ENCODE data around the gene SKP1.

Gene SKP1

GRCh38 chr5:134149571-134150303 lies 27.0 kb downstream of the SKP1 start (continued):
- TF ChIP-seq GLI4 (tag by site-specific recombination; IDR thresholded peaks at IDR 0.05) (no peak), ZNF146 (tag by site-specific recombination; IDR thresholded peaks at IDR 0.05) (no peak), ZNF140 (tag by site-specific recombination; IDR thresholded peaks at IDR 0.05) (no peak), MZF1 (tag by site-specific recombination; IDR thresholded peaks at IDR 0.05; ENCODE audit: borderline replicate concordance) (no peak), ZNF621 (tag by site-specific recombination; IDR thresholded peaks at IDR 0.05) (no peak)
- TF ChIP-seq, protein P1, sequence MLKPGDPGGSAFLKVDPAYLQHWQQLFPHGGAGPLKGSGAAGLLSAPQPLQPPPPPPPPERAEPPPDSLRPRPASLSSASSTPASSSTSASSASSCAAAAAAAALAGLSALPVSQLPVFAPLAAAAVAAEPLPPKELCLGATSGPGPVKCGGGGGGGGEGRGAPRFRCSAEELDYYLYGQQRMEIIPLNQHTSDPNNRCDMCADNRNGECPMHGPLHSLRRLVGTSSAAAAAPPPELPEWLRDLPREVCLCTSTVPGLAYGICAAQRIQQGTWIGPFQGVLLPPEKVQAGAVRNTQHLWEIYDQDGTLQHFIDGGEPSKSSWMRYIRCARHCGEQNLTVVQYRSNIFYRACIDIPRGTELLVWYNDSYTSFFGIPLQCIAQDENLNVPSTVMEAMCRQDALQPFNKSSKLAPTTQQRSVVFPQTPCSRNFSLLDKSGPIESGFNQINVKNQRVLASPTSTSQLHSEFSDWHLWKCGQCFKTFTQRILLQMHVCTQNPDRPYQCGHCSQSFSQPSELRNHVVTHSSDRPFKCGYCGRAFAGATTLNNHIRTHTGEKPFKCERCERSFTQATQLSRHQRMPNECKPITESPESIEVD (tag by site-specific recombination; IDR thresholded peaks at IDR 0.05): no peak

- CTCF ChIA-PET: interaction anchor here (0.9 to 2.2 kb wide), 3 partner anchors 8 to 226 kb away, joined by 3 to 20 read pairs (median 3); no protein-coding TSS in a partner anchor
- H3K9me3 ChIP-seq (ENCODE audit: control insufficient read depth, insufficient read depth, low read depth, low read length): no peaks in the 10 kb centered on the region
- peaks cover 20 to 94% of the 10 kb centered on the region in 2 experiments for H3K36me3 ChIP-seq (ENCODE audit: control insufficient read depth in 2 of 2, insufficient read depth in 1 of 2, low read length in 2 of 2)
- H3K4me1 ChIP-seq (ENCODE audit: control insufficient read depth, insufficient read depth, low read length): peaks cover 9% of the 10 kb centered on the region; the same call in 1 of the 2 replicates
- no peak overlapping the region for H3K27ac ChIP-seq (ENCODE audit: extremely low read depth, low read depth, low read length)
- H3K4me3 ChIP-seq (ENCODE audit: low read depth, low read length): no peak overlapping the region
- TF ChIP-seq SCRT1 (tag by site-specific recombination; IDR thresholded peaks at IDR 0.05; ENCODE audit: borderline replicate concordance) (peak; percentile 90), ZNF600 (tag by site-specific recombination; IDR thresholded peaks at IDR 0.05) (0 out of 2 replicates have a peak, but pooled peaks have one; percentile 24), SETDB1 (IDR thresholded peaks at IDR 0.05; ENCODE audit: insufficient read length, low read length) (no peak), ZNF423 (tag by site-specific recombination; IDR thresholded peaks at IDR 0.05) (no peak), ZNF626 (tag by site-specific recombination; IDR thresholded peaks at IDR 0.05) (no peak), SCRT2 (tag by site-specific recombination; IDR thresholded peaks at IDR 0.05) (peak; percentile 91), BCL11A (tag by site-specific recombination; IDR thresholded peaks at IDR 0.05; ENCODE audit: low read depth) (no peak)
- POLR2A ChIA-PET: no interaction called here
These were observed 27.7 kb downstream of the SKP1 start for GRCh38 chr5:134148986-134149539.

- ChIA-PET POLR2A (no interaction called here), CTCF (interaction anchor here (0.6 to 12.3 kb wide), 4 partner anchors 47 to 226 kb away, joined by 3 to 196 read pairs (median 12); no protein-coding TSS in a partner anchor)
- TF ChIP-seq ZNF629 (tag by site-specific recombination; IDR thresholded peaks at IDR 0.05): 0 out of 2 replicates have a peak, but pooled peaks have one; percentile 14
- TF ChIP-seq GLI4 (tag by site-specific recombination; IDR thresholded peaks at IDR 0.05): no peak
- no peak for TF ChIP-seq ZNF133 (tag by site-specific recombination; IDR thresholded peaks at IDR 0.05)
- TF ChIP-seq SCRT1 (tag by site-specific recombination; IDR thresholded peaks at IDR 0.05; ENCODE audit: borderline replicate concordance): peak; percentile 92; the same call in 1 of the 2 replicates
- TF ChIP-seq SCRT2 (tag by site-specific recombination; IDR thresholded peaks at IDR 0.05): peak; percentile 94
- 0 out of 2 replicates have a peak, but pooled peaks have one; percentile 17 for TF ChIP-seq OSR2 (tag by site-specific recombination; IDR thresholded peaks at IDR 0.05)
- TF ChIP-seq INSM2 (tag by site-specific recombination; IDR thresholded peaks at IDR 0.05): 0 out of 2 replicates have a peak, but pooled peaks have one; percentile 22
- no peak for TF ChIP-seq ZNF561 (tag by site-specific recombination; IDR thresholded peaks at IDR 0.05; ENCODE audit: borderline replicate concordance)
- TF ChIP-seq ZBTB17 (tag by site-specific recombination; IDR thresholded peaks at IDR 0.05): 0 out of 2 replicates have a peak, but pooled peaks have one; percentile 18
- TF ChIP-seq ZNF19 (tag by site-specific recombination; IDR thresholded peaks at IDR 0.05; ENCODE audit: low read depth): no peak
- peak; percentile 90 for TF ChIP-seq WT1 (tag by site-specific recombination; IDR thresholded peaks at IDR 0.05)
- 0 out of 2 replicates have a peak, but pooled peaks have one; percentile 48 for TF ChIP-seq BCL6B (tag by site-specific recombination; IDR thresholded peaks at IDR 0.05)
- 0 out of 2 replicates have a peak, but pooled peaks have one; percentile 24 for TF ChIP-seq FEZF1 (tag by site-specific recombination; IDR thresholded peaks at IDR 0.05)
- TF ChIP-seq, protein P1 (tag by site-specific recombination; IDR thresholded peaks at IDR 0.05): peak; percentile 43; the same call in 1 of the 2 replicates
- Histone ChIP-seq H3K9me3 (ENCODE audit: control insufficient read depth, insufficient read depth, low read depth, low read length) (no peaks in the 10 kb centered on the region), H3K4me3 (ENCODE audit: low read depth, low read length) (no peak overlapping the region), H3K27ac (ENCODE audit: extremely low read depth, low read depth, low read length) (no peak overlapping the region; the same call in 1 of the 2 replicates), H3K36me3 (ENCODE audit: control insufficient read depth in 2 of 2, insufficient read depth in 1 of 2, low read length in 2 of 2) (peaks cover 14 to 94% of the 10 kb centered on the region in 2 experiments), H3K4me1 (ENCODE audit: control insufficient read depth, insufficient read depth, low read length) (peaks cover 9% of the 10 kb centered on the region; the same call in 1 of the 2 replicates)
These were observed 28.4 kb downstream of the SKP1 start for GRCh38 chr5:134148316-134148715.

Measured in HEK293 (cell line).